Right lobe of liver (tissue), 4 donors: Measurements from ENCODE around the gene REPS2.

ENCODE experiments used
- POLR2A ChIP-seq: fragments of 450-650 bp; IDR thresholded peaks from one replicate; pipeline ENCODE4 v1.6.1; 2017; ENCODE audit warnings: antibody characterized with exemption, mild to moderate bottlenecking
- TF ChIP-seq, protein P1 (sequence below), 4 donors: fragments of 200-600 bp in 3 of 4; fragments of 450-650 bp in 1 of 4; IDR thresholded peaks; one replicate each; pipeline versions ENCODE4 v1.5.1 to v1.8.0; 2016 to 2022; ENCODE audit warnings: antibody characterized with exemption in 4 of 4, mild to moderate bottlenecking in 2 of 4
- donor health status: DM: no; HTN: no; CAD: no.
- donor health status: DM: no; HTN: no; CAD: no.
- donor health status: DM: no; HTN: yes; CAD: no.

DNA sequence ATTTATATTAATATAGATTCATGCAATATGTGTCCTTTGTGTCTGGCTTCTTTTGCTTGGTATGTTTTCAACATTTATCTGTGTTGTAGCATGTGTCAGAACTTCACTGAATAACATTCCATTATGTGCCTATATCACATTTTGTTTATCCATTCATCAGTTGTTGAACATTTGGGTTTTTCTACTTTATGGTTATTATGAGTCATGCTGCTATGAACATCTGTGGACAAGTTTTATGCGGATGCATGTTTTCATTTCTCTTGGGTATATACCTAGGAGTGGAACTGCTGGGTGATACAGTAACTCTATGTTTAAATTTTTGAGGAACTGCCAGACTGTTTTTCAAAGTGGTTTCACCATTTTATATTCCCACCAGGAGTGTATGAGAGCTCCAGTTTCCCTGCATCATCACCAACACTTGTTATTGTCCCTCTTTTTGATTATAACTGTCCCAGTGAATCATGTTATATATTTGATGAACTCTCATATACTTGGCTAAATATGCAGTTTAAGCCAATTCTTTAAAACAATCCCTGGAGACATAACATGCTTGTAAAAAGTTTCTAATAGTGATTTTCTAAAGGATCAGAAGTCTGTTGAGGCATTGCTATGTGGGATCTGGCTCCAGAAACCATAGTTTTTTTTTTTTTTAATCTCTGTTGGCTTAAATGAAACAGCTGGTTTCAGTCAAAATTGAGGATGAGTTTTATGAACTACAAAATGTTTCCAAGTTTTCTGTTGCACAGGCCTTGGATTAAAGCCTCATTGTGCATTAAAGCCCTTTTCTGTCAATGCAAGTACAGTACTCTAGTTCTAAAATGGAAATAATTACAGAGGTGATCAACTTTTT lies 21.6 kb upstream of the REPS2 start:
- TF ChIP-seq, protein P1, sequence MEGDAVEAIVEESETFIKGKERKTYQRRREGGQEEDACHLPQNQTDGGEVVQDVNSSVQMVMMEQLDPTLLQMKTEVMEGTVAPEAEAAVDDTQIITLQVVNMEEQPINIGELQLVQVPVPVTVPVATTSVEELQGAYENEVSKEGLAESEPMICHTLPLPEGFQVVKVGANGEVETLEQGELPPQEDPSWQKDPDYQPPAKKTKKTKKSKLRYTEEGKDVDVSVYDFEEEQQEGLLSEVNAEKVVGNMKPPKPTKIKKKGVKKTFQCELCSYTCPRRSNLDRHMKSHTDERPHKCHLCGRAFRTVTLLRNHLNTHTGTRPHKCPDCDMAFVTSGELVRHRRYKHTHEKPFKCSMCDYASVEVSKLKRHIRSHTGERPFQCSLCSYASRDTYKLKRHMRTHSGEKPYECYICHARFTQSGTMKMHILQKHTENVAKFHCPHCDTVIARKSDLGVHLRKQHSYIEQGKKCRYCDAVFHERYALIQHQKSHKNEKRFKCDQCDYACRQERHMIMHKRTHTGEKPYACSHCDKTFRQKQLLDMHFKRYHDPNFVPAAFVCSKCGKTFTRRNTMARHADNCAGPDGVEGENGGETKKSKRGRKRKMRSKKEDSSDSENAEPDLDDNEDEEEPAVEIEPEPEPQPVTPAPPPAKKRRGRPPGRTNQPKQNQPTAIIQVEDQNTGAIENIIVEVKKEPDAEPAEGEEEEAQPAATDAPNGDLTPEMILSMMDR (IDR thresholded peaks at IDR 0.05), result no peak
- no peak for TF ChIP-seq POLR2A
